ENCODE measurements around the gene ARHGAP25. TPM values are rescaled to one million over a fixed set of nuclear protein-coding genes. Genes with fewer than 3 reads are reported as not detected.
A peak's percentile ranks its signal among the peaks of the same experiment; 100 is the strongest.

ARHGAP25 gene
- total and polyA plus RNA-seq, 4 donors: 17.1 to 43.0 (median 22.6) TPM

- Histone ChIP-seq H3K4me3 (no peak overlapping the region), H3K9me3 (ENCODE audit: control insufficient read depth in 4 of 4, insufficient read depth in 3 of 4, low read length in 3 of 4) (no peaks in the 10 kb centered on the region), H3K27me3 (ENCODE audit: control insufficient read depth in 3 of 3, insufficient read depth in 3 of 3, low read length in 2 of 3) (no peaks in the 10 kb centered on the region), H3K4me1 (ENCODE audit: control insufficient read depth in 5 of 5, insufficient read depth in 5 of 5, low read length in 5 of 5) (peaks cover 0 to 3% (median 0%) of the 10 kb centered on the region in 5 donors), H3K27ac (ENCODE audit: low read depth in 1 of 2, low read length in 1 of 2) (no peak overlapping the region), H3K36me3 (ENCODE audit: control insufficient read depth in 4 of 4, insufficient read depth in 4 of 4, low read length in 4 of 4) (no peaks in the 10 kb centered on the region), H3K9ac (ENCODE audit: insufficient read depth in 1 of 2, low read length in 2 of 2) (no peak overlapping the region)
- WGBS, 2 donors: 72 to 81% methylated on average over 3 of the region's 3 CpGs
- DNase-seq (no peak), ATAC-seq (ENCODE audit: insufficient read depth, low FRiP score) (no peak)
- TF ChIP-seq CTCF (IDR thresholded peaks at IDR 0.05; ENCODE audit: control extremely low read depth, extremely low read depth): no peak
Observed at GRCh38 chr2:68717305-68717661, 17.3 kb upstream of the ARHGAP25 start.

GRCh38 chr2:68719912-68720311 is 14.7 kb upstream of the ARHGAP25 start:
- no peaks in the 10 kb centered on the region for H3K36me3 ChIP-seq (ENCODE audit: control insufficient read depth in 4 of 4, insufficient read depth in 4 of 4, low read length in 4 of 4)
- WGBS, 2 donors: 89 to 92% methylated on average over 4 of the region's 4 CpGs

GRCh38 chr2:68720665-68721064 is 13.9 kb upstream of the ARHGAP25 start:
- Histone ChIP-seq H3K9me3 (ENCODE audit: control insufficient read depth in 4 of 4, insufficient read depth in 3 of 4, low read length in 3 of 4) (no peaks in the 10 kb centered on the region), H3K27me3 (ENCODE audit: control insufficient read depth in 3 of 3, insufficient read depth in 3 of 3, low read length in 2 of 3) (no peaks in the 10 kb centered on the region), H3K36me3 (ENCODE audit: control insufficient read depth in 4 of 4, insufficient read depth in 4 of 4, low read length in 4 of 4) (no peaks in the 10 kb centered on the region), H3K9ac (ENCODE audit: insufficient read depth in 1 of 2, low read length in 2 of 2) (no peak overlapping the region), H3K27ac (ENCODE audit: low read depth in 1 of 2, low read length in 1 of 2) (no peak overlapping the region), H3K4me3 (no peak overlapping the region), H3K4me1 (ENCODE audit: control insufficient read depth in 5 of 5, insufficient read depth in 5 of 5, low read length in 5 of 5) (peaks cover 0 to 4% (median 0%) of the 10 kb centered on the region in 5 donors)
- TF ChIP-seq CTCF (IDR thresholded peaks at IDR 0.05; ENCODE audit: control extremely low read depth, extremely low read depth): no peak
- ATAC-seq (ENCODE audit: insufficient read depth, low FRiP score): no peak
- WGBS, 2 donors: 73 to 79% methylated on average over 3 of the region's 3 CpGs
- no peak for DNase-seq

More at GRCh38 chr2:68719912-68720311, 14.7 kb upstream of the ARHGAP25 start:
- ATAC-seq (ENCODE audit: insufficient read depth, low FRiP score) (no peak), DNase-seq (no peak)
- no peak overlapping the region for H3K9ac ChIP-seq (ENCODE audit: insufficient read depth in 1 of 2, low read length in 2 of 2)
- H3K4me3 ChIP-seq: no peak overlapping the region
- H3K27me3 ChIP-seq (ENCODE audit: control insufficient read depth in 3 of 3, insufficient read depth in 3 of 3, low read length in 2 of 3): no peaks in the 10 kb centered on the region
- H3K9me3 ChIP-seq (ENCODE audit: control insufficient read depth in 4 of 4, insufficient read depth in 3 of 4, low read length in 3 of 4): no peaks in the 10 kb centered on the region
- no peak for TF ChIP-seq CTCF (IDR thresholded peaks at IDR 0.05; ENCODE audit: control extremely low read depth, extremely low read depth)
- peaks cover 0 to 4% (median 0%) of the 10 kb centered on the region in 5 donors for H3K4me1 ChIP-seq (ENCODE audit: control insufficient read depth in 5 of 5, insufficient read depth in 5 of 5, low read length in 5 of 5)
- H3K27ac ChIP-seq (ENCODE audit: low read depth in 1 of 2, low read length in 1 of 2): no peak overlapping the region

- Histone ChIP-seq H3K36me3 (ENCODE audit: control insufficient read depth in 4 of 4, insufficient read depth in 4 of 4, low read length in 4 of 4) (no peaks in the 10 kb centered on the region), H3K4me3 (no peak overlapping the region), H3K9me3 (ENCODE audit: control insufficient read depth in 4 of 4, insufficient read depth in 3 of 4, low read length in 3 of 4) (no peaks in the 10 kb centered on the region), H3K9ac (ENCODE audit: insufficient read depth in 1 of 2, low read length in 2 of 2) (no peak overlapping the region), H3K4me1 (ENCODE audit: control insufficient read depth in 5 of 5, insufficient read depth in 5 of 5, low read length in 5 of 5) (peaks cover 0 to 5% (median 0%) of the 10 kb centered on the region in 5 donors), H3K27me3 (ENCODE audit: control insufficient read depth in 3 of 3, insufficient read depth in 3 of 3, low read length in 2 of 3) (no peaks in the 10 kb centered on the region), H3K27ac (ENCODE audit: low read depth in 1 of 2, low read length in 1 of 2) (peak overlapping the region in 1 of 2 donors; percentile 32)
- WGBS, 2 donors: 44 to 45% methylated on average over 8 of the region's 8 CpGs
- ATAC-seq (ENCODE audit: insufficient read depth, low FRiP score) (no peak), DNase-seq (no peak)
- no peak for TF ChIP-seq CTCF (IDR thresholded peaks at IDR 0.05; ENCODE audit: control extremely low read depth, extremely low read depth)
Observed at GRCh38 chr2:68721482-68722101, 13.0 kb upstream of the ARHGAP25 start.

Measured in lung (tissue), 12 donors.